GM03348 (cell line): ENCODE results near the gene CACNA1S.

ENCODE experiments used
- DNase-seq: peaks from one replicate; pipeline ENCODE4 v3.0.0; 2012; ENCODE audit warnings: low spot score

CACNA1S gene

GRCh38 chr1:201112173-201112731 lies at the start of gene CACNA1S:
Gene CACNA1S (minus strand): TSS chr1:201112426. CDS start chr1:201112339, 87 bp downstream.
- no peak for DNase-seq

GRCh38 chr1:201157949-201158348 lies 45.7 kb upstream of the CACNA1S start:
- DNase-seq: no peak

DNA sequence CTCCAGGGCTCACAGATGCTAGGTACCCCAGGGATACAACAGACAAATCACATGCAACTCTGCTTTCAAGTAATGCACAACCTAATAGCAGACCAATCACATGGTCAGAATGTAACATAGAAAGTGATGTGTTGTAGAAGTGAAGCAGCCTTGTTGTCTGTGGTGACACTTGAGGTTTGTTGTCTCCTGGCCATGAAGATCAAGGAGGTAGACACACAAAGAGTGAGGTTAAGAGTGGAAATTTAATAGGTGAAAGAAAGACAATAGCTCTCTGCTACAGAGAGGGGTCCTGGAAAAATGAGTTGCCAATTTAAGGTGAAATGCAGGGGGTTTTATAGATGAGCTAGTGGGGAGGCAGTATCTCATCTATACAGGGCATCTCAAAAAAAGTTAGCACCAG lies 44.6 kb upstream of the CACNA1S start:
- no peak for DNase-seq

DNA sequence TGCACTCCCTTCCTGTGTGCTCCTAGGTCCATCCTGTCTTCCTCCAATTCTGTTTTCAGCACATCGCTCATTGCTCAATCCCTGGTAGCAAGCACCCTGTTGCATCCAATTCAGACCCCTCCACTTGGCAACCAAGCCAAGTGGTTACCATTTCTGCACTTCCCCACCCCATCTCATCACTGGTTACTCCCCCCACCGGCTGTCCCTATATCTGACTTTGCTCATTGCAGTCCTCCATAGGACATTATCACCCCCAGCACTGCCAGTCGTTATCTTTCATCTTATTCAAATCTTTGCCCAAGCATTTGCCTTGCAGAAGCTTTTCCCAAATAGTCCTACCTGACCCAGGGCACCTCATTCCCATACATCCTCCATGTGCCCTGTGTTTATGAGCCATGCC lies 44.1 kb upstream of the CACNA1S start:
- no peak for DNase-seq

DNA sequence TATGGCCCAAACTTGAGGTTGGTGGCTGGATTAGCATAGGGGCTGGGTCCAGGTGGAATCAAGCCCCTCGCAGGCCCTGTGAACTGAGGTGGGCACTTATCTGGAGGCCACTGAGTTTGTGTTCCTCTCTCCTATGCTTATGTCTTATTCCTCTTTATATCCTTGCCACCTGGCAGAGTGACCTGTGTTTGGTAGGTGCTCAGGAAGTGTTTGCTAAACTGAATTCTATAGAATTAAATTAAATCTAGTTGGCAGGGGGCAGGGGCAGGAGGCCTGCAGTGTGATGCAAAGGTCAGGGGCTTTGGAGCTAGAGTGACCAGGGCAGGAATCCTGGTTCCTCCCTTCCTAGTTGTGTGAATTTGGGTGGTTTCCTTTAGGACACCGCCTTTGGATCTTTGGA lies 43.1 kb upstream of the CACNA1S start:
- DNase-seq: no peak

DNA sequence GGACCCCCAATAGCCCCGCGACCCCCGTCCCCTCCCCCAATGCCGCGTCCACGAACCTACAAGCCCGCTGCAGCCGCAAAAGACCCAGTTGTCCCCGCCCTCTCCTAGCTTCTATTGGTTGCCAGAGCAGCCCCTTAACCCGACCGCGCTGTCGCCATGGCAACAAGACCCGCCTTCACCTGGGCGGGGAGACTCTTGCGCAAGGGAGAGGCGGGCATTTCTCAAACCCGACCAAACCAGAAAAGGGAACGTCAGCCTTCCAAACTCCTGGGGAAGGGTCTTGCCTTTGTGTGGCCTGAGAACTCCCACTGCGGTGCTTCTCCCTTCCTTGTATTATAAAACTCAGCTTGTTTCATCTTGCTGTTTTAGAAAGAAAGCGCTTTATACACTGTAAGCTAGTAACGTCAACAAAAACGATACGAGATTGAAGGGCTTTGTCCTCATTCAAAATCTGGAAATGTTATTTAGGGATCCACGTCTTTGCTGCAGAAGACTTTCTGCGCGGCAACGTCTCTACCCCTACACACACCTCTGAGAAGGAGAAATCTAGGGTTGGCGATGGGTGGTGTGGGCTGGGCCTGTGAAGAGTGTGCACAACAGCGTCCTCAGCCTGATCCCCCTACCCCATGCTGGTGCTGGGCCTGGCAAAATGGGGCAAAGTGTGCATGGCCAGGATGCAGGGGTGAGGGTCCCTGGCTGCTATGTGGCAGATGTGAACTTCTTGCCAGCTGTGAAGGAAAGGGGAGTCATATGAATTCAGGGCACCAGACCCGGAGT lies 42.4 kb upstream of the CACNA1S start, which contains the start of gene TMEM9:
TMEM9 (minus strand) TSS at position 86 of the 777 bp plus-strand sequence. CDS start 551 bp downstream, outside the sequence.
- peak; percentile 98 for DNase-seq

- DNase-seq: no peak
These were observed 41.5 kb upstream of the CACNA1S start for GRCh38 chr1:201153474-201154388.

DNA sequence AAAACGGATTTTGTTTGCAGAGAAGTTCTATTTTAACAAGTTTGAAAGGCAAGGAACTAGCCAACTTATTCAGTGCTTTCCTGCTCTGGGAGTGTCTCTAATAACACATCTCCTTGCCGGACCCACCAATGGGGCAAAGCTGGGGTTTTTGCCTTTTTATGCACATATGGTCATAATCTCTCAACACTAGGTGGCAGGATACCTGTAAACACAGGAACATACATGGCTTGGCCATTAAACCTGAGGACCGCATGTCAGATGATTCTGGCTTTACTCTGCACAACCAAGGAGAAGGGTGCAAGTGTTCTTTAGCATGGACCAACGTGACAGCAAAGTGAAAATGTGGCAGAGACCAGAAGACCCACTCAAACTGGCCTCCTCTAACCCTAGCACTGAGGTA lies 37.2 kb upstream of the CACNA1S start:
- DNase-seq: peak; percentile 26

- no peak for DNase-seq
These were observed 35.3 kb upstream of the CACNA1S start for GRCh38 chr1:201147396-201148015.

GRCh38 chr1:201146626-201147390 lies 34.6 kb upstream of the CACNA1S start:
- no peak for DNase-seq

DNA sequence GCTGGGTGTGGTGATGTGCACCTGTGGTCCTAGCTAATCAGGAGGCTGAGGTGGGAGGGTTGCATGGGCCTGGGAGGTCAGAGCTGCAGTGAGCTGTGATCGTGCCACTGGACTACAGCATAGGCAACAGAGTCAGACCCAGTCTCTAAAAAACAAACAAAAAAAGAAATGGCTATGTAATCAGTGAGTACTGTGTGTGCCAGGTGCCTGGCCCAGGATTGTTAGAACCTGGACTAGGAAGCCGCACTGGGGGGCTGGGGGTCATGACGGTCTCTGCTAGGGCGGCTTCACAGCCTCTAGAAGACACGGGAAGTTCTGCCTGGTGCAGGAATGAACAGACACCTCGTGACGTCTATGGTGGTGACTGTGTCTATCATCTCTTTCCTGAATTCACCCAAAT lies 33.6 kb upstream of the CACNA1S start:
- no peak for DNase-seq

GRCh38 chr1:201145132-201145531 lies 32.9 kb upstream of the CACNA1S start:
- DNase-seq: no peak

DNA sequence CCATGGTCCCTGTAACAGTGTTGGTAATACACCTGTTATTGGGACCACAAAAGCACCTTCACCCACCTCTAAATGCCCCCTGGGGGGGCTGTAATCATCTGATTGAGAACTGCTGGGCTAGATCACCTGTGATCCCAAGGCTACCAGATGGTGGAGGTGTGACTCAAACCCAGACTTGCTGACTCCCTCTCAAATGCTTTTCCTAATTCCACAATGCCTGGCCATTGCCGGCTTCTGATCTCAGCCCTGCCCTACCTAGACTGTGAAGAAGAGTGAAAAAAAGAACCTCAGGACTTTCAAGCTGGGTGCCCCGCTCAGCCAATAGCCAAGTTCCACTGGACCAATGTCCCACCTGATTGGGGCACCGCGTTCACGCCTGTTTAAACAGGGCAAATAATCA lies 32.5 kb upstream of the CACNA1S start:
- DNase-seq: no peak

GRCh38 chr1:201143726-201144635 lies 31.8 kb upstream of the CACNA1S start:
- no peak for DNase-seq

- peak; percentile 26 for DNase-seq
These were observed 30.9 kb upstream of the CACNA1S start for GRCh38 chr1:201142849-201143725.

DNA sequence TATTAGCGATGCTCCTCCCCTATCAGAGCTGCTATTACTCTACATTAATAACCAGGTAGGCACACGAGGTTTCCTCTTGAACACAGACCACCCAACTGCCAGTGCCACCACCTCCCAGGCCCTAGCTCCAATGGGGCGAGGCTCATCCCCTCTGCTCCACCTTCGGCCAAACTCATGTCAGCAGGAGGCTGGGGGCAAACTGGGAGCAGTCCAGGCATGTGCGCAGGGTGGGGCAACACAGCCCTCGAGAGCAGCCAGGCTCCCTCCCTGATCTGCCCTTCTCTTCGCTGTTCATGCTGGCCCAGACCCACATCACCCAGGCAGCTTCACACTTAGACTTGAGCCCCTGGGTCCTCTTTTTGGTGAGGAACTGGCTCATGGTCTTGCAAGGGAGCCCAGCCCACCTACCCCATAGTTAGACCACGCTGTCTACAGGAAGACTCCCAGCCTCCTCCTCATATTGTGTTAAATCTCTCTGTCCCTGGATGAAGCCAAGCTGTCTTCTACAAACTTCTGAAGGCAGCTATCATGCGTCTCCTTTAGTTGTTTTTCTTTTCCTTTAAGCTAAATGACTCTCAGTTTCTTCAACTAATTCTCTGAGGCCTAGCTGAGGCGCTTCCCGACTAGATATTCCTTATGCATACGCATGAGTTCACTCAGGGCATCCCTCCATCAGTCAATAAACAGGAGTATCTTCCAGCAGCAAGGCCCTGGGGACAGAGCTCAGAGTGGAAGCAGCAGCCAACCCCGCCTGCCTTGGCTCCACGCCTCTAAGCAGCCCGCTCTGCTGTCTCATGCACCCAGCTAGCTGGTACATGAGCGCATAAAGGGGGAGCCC lies 30.0 kb upstream of the CACNA1S start:
- DNase-seq: no peak

DNA sequence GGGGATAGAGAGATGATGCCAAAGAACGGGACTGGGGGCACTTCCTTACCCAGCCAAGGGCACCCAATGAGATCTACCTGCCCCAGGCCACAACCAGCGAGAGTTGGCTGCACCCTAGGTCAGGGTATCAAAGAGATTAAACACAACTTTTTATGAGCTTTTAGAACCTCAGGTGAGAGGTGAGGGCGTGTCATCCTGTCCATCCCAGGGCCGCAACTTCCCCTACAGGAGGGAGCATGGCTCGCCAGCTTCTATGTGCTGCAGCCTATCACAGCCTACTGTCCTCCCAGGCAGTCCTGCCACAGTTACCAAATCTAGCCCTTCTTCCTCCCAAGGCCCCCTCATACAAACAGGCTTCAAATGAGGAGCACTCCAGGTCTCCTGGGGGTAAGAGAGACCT lies 29.2 kb upstream of the CACNA1S start:
- no peak for DNase-seq

DNA sequence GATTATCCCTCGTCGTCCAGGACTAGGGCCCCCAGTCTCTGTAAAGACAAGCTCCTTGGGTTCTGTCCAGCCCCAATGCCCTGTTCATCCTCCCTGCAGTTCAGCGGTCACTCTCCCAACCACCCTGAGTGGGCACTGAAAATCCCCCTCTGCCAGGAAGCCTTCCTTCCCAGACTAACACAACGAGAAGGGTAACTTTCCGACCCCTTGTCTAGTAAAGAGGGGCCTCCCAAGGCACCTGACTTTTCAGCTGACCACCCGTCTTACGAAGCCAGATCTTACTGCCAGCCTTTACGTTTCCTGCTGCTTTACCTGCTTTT lies 28.7 kb upstream of the CACNA1S start:
- no peak for DNase-seq
